Natural killer cell (primary cell): ENCODE results near the gene A3GALT2. TPM values are rescaled to one million over a fixed set of nuclear protein-coding genes. Genes with fewer than 3 reads are reported as not detected.
A peak's percentile ranks its signal among the peaks of the same experiment; 100 is the strongest.

Experiments used
- ATAC-seq, 3 donors: fragments of 150-1000 bp in 2 of 3; fragments of 200-7000 bp in 1 of 3; cut with Tn5 transposase; 1 replicate in 1 of 3; 2 replicates in 2 of 3; pipeline ENCODE4 v1.10.0; 2021; ENCODE audit warnings: mild to moderate bottlenecking in 2 of 3, moderate library complexity in 2 of 3
- DNase-seq, 2 donors: peaks; one replicate each; pipeline versions ENCODE4 v3.0.0 to v3.0.0-alpha.2; 2013 to 2021; ENCODE audit warnings: mixed read lengths in 1 of 2
- H3K27ac ChIP-seq: one replicate; pipeline ENCODE4 v1.5.1; 2013; ENCODE audit warnings: mild to moderate bottlenecking, low read length
- H3K27me3 ChIP-seq: one replicate; pipeline ENCODE4 v1.6.1; 2013; ENCODE audit warnings: low read length; ENCODE audit not compliant: control insufficient read depth, insufficient read depth
- H3K36me3 ChIP-seq: one replicate; pipeline ENCODE4 v1.6.1; 2013; ENCODE audit warnings: low read length; ENCODE audit not compliant: control insufficient read depth, insufficient read depth
- H3K4me1 ChIP-seq: one replicate; pipeline ENCODE4 v1.6.1; 2013; ENCODE audit warnings: low read length; ENCODE audit not compliant: control insufficient read depth, insufficient read depth
- H3K4me3 ChIP-seq: one replicate; pipeline ENCODE4 v1.5.1; 2013; ENCODE audit warnings: low read length
- H3K9me3 ChIP-seq: one replicate; pipeline ENCODE4 v1.6.1; 2013; ENCODE audit warnings: low read length; ENCODE audit not compliant: control insufficient read depth, insufficient read depth
- H3K27ac Mint-ChIP-seq, 2 donors: one replicate each; pipeline ENCODE4 v1.8.0; 2022; ENCODE audit warnings: mild to moderate bottlenecking in 2 of 2, mixed read lengths in 2 of 2, moderate library complexity in 1 of 2
- H3K27me3 Mint-ChIP-seq, 2 donors: one replicate each; pipeline ENCODE4 v1.8.0; 2022; ENCODE audit warnings: low read depth in 2 of 2, mixed read lengths in 2 of 2
- H3K36me3 Mint-ChIP-seq: one replicate; pipeline ENCODE4 v1.8.0; 2022; ENCODE audit warnings: mixed read lengths
- H3K4me1 Mint-ChIP-seq, 2 donors: one replicate each; pipeline ENCODE4 v1.8.0; 2022; ENCODE audit warnings: mixed read lengths in 2 of 2
- H3K4me3 Mint-ChIP-seq: one replicate; pipeline ENCODE4 v1.8.0; 2022; ENCODE audit warnings: mild to moderate bottlenecking, moderate library complexity, mixed read lengths
- H3K9me3 Mint-ChIP-seq, 2 donors: one replicate each; pipeline ENCODE4 v1.8.0; 2022; ENCODE audit warnings: mixed read lengths in 2 of 2
- CTCF ChIP-seq: fragments of 200-600 bp; IDR thresholded peaks from one replicate; pipeline ENCODE4 v1.8.0; 2022; ENCODE audit warnings: antibody characterized with exemption
- WGBS: methylation state at CpG from one replicate; pipeline ENCODE4 v1.1.7; 2013; ENCODE audit warnings: missing lambda C conversion rate; ENCODE audit not compliant: insufficient coverage; 5-methylcytosine and 5-hydroxymethylcytosine counted together
- intact Hi-C: fragments of 100-400 bp; cut with micrococcal nuclease; formaldehyde crosslinking; loops from one replicate; pipeline ENCODE4 v1.14.2; 2022
- total RNA-seq, 4 donors: library from RNA; stranded (reverse); fragments of 120-200 nt in 1 of 4; gene quantifications; one replicate each; pipeline versions ENCODE4 v1.2.3 to v1.2.4, GENCODE V29; 2013 to 2022

A3GALT2 gene
- total RNA-seq, 3 donors from 2014 or later (not counting 1 experiment from before 2014, with no cell fraction given): not detected

GRCh38 chr1:33288976-33289857 lies 31.7 kb downstream of the A3GALT2 start:
- intact Hi-C loops: no loop called here

GRCh38 chr1:33287317-33287716 lies 33.6 kb downstream of the A3GALT2 start:
- no peak overlapping the region for H3K4me3 Mint-ChIP-seq

More at GRCh38 chr1:33288976-33289857, 31.7 kb downstream of the A3GALT2 start:
- H3K9me3 ChIP-seq: no peaks in the 10 kb centered on the region
- no peak overlapping the region for H3K27ac ChIP-seq
- no peaks in the 10 kb centered on the region for H3K27me3 ChIP-seq
- H3K9me3 Mint-ChIP-seq: no peaks in the 10 kb centered on the region
- no peak for DNase-seq
- H3K4me3 Mint-ChIP-seq: no peak overlapping the region
- no peaks in the 10 kb centered on the region for H3K36me3 Mint-ChIP-seq
- TF ChIP-seq CTCF: no peak
- no peak overlapping the region for H3K4me3 ChIP-seq
- peaks cover 13 to 29% of the 10 kb centered on the region in 2 donors for H3K4me1 Mint-ChIP-seq
- no peak for ATAC-seq
- no peaks in the 10 kb centered on the region for H3K4me1 ChIP-seq
- H3K27me3 Mint-ChIP-seq: no peaks in the 10 kb centered on the region
- peak overlapping the region in 1 of 2 donors; percentile 51 for H3K27ac Mint-ChIP-seq
- peaks cover 25% of the 10 kb centered on the region for H3K36me3 ChIP-seq
- 97% methylated on average over 16 of the region's 16 CpGs for WGBS

DNA sequence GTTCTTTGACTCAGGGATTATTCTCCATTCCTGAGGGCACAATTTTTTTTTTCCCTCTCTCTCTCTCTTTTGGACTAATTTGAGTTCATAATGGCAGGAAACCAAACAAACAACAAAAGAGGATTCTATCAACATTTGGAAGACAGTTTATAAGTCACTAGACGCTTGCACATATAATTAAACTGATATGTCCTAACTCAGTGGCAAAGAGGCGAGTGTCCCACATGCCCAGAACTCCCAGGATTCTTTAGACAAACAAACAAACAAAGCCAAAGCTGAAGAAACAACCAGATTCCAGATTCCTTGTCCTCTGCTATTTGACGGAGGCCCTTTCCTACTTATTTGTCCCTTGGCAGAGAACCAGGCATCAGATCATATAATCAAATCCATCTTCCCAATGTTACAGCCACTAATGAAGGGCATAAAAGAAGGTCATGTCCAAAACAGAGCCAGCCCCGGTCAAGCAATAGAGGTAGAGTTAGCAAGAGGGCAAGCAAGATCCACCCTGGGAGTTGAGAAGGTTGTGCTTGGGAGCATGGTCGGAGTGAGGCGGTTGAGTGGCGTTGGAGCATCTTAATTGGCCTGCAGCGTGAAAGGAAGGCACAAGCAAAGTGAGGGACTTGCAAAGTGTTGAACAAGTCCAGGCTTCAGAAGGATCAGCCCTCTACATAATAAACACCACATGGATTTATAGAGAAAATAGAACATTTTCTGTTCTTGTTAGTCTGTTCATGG lies 34.3 kb downstream of the A3GALT2 start:
- over 99% methylated on average over 8 of the region's 8 CpGs for WGBS
- H3K36me3 ChIP-seq: peaks cover 36% of the 10 kb centered on the region

More at GRCh38 chr1:33287317-33287716, 33.6 kb downstream of the A3GALT2 start:
- H3K27me3 ChIP-seq: no peaks in the 10 kb centered on the region
- H3K4me1 ChIP-seq: no peaks in the 10 kb centered on the region
- Mint-ChIP-seq H3K9me3 (no peaks in the 10 kb centered on the region), H3K36me3 (no peaks in the 10 kb centered on the region), H3K27ac (no peak overlapping the region), H3K27me3 (no peaks in the 10 kb centered on the region), H3K4me1 (peaks cover under 1 to 16% of the 10 kb centered on the region in 2 donors)
- no peaks in the 10 kb centered on the region for H3K9me3 ChIP-seq
- WGBS: 85% methylated on average over 1 of the region's 2 CpGs
- H3K36me3 ChIP-seq: peaks cover 29% of the 10 kb centered on the region
- no peak overlapping the region for H3K27ac ChIP-seq
- intact Hi-C loops: no loop called here
- DNase-seq (no peak), ATAC-seq (no peak)
- H3K4me3 ChIP-seq: no peak overlapping the region
- no peak for TF ChIP-seq CTCF

More for the DNA sequence above, 34.3 kb downstream of the A3GALT2 start:
- Mint-ChIP-seq H3K36me3 (no peaks in the 10 kb centered on the region), H3K27me3 (no peaks in the 10 kb centered on the region), H3K4me1 (peaks cover 0 to 16% of the 10 kb centered on the region in 2 donors), H3K4me3 (no peak overlapping the region), H3K27ac (no peak overlapping the region), H3K9me3 (no peaks in the 10 kb centered on the region)
- Histone ChIP-seq H3K4me3 (no peak overlapping the region), H3K4me1 (no peaks in the 10 kb centered on the region), H3K9me3 (no peaks in the 10 kb centered on the region), H3K27ac (no peak overlapping the region), H3K27me3 (no peaks in the 10 kb centered on the region)
- no peak for ATAC-seq
- DNase-seq: no peak
- intact Hi-C loops: no loop called here
- TF ChIP-seq CTCF: no peak
